Panc1 (cell line): Measurements from ENCODE around the gene AKT3. TPM values are rescaled to one million over a fixed set of nuclear protein-coding genes. Genes with fewer than 3 reads are reported as not detected.

ENCODE experiments used
- ATAC-seq: fragments of 200-7000 bp; cut with Tn5 transposase; 2 replicates; pipeline ENCODE4 v1.9.1; 2020; ENCODE audit warnings: mild to moderate bottlenecking, moderate library complexity
- BruUV-seq: library from RNA; stranded (reverse); fragments of 400-500 nt; replicated peaks from 2 replicates; lab custom pipeline; 2021; lab: Mats Ljungman, UMichigan
- CTCF ChIA-PET: fragments of 300-600 bp; sonication (Branson Sonifier 250); formaldehyde crosslinking; loops from one replicate; lab custom pipeline; 2022; ENCODE audit warnings: antibody characterized with exemption; lab: Charles Lee
- POLR2A ChIA-PET: fragments of 300-600 bp; sonication (Branson Sonifier 250); formaldehyde crosslinking; loops from one replicate; lab custom pipeline; 2022; ENCODE audit warnings: antibody characterized with exemption; lab: Charles Lee
- DNase-seq: peaks from one replicate; pipeline ENCODE4 v3.0.0-alpha.2; 2010; ENCODE audit warnings: low read depth, low spot score
- H3K27ac ChIP-seq: 2 replicates; pipeline ENCODE4 v1.5.1; 2011; ENCODE audit warnings: mild to moderate bottlenecking, low read length, inconsistent platforms
- H3K27me3 ChIP-seq: fragments of 200-500 bp; sonication (Bioruptor generic); 2 replicates; pipeline ENCODE4 v1.6.0; 2014; ENCODE audit warnings: low read length, inconsistent platforms; ENCODE audit not compliant: control insufficient read depth, insufficient read depth
- H3K36me3 ChIP-seq: fragments of 200-500 bp; sonication (Bioruptor generic); 2 replicates; pipeline ENCODE4 v1.5.1; 2014; ENCODE audit warnings: inconsistent platforms, mild to moderate bottlenecking, low read length, moderate library complexity; ENCODE audit not compliant: control insufficient read depth, insufficient read depth
- H3K4me1 ChIP-seq: 2 replicates; pipeline ENCODE4 v1.5.1; 2011; ENCODE audit warnings: inconsistent platforms, mild to moderate bottlenecking, low read length, moderate library complexity; ENCODE audit not compliant: control insufficient read depth, insufficient read depth
- H3K4me3 ChIP-seq, 2 experiments: 2 replicates each; pipeline ENCODE4 v1.5.1; 2011 to 2012; ENCODE audit warnings: low read depth in 2 of 2, low read length in 2 of 2, mild to moderate bottlenecking in 2 of 2, inconsistent platforms in 1 of 2, moderate library complexity in 1 of 2
- H3K9me3 ChIP-seq: fragments of 200-500 bp; sonication (Bioruptor generic); 2 replicates; pipeline ENCODE4 v1.5.1; 2014; ENCODE audit warnings: low read depth, mild to moderate bottlenecking, inconsistent platforms, low read length, moderate library complexity; ENCODE audit not compliant: control insufficient read depth, insufficient read depth
- POLR2AphosphoS5 ChIP-seq: IDR thresholded peaks from 2 replicates; pipeline ENCODE4 v1.6.1; 2012; ENCODE audit warnings: mild to moderate bottlenecking, low read depth, low read length, moderate library complexity
- SIN3A ChIP-seq: IDR thresholded peaks from 2 replicates; pipeline ENCODE4 v1.6.1; 2012; ENCODE audit warnings: low read depth, mild to moderate bottlenecking, low read length, moderate library complexity, borderline replicate concordance; ENCODE audit not compliant: insufficient read depth
- TCF7L2 ChIP-seq: IDR thresholded peaks from 2 replicates; pipeline ENCODE4 v1.6.1; 2011; ENCODE audit warnings: mild to moderate bottlenecking, low read depth, low read length, inconsistent platforms
- in situ Hi-C: cut with HindIII; loops from 2 replicates; pipeline ENCODE4 v1.10.0; 2016; ENCODE audit warnings: low sequenced_read_pairs, low pct_unique_long_range_greater_than_20kb
- intact Hi-C: fragments of 100-400 bp; cut with micrococcal nuclease; formaldehyde crosslinking; loops from one replicate; pipeline ENCODE4 v1.10.0; 2022; ENCODE audit not compliant: unreplicated experiment
- total RNA-seq: library from RNA; stranded (reverse); gene quantifications from one replicate; pipeline ENCODE4 v1.2.1, GENCODE V29; 2021; ENCODE audit not compliant: unreplicated experiment
- TF ChIP-seq, protein P1 (sequence below), 2 experiments: IDR thresholded peaks; 2 replicates each; pipeline ENCODE4 v1.6.1; 2011 to 2012; ENCODE audit warnings: low read depth in 2 of 2, control low read depth in 1 of 2, low read length in 1 of 2, mild to moderate bottlenecking in 1 of 2, moderate library complexity in 1 of 2; ENCODE audit not compliant: insufficient read depth in 1 of 2
- TF ChIP-seq, protein P2 (sequence below): fragments of 450-650 bp; IDR thresholded peaks from 2 replicates; pipeline ENCODE4 v1.5.1; 2017; ENCODE audit warnings: mild to moderate bottlenecking

Gene AKT3
- total RNA-seq, 1 experiment from 2014 or later: 11.0 TPM

DNA sequence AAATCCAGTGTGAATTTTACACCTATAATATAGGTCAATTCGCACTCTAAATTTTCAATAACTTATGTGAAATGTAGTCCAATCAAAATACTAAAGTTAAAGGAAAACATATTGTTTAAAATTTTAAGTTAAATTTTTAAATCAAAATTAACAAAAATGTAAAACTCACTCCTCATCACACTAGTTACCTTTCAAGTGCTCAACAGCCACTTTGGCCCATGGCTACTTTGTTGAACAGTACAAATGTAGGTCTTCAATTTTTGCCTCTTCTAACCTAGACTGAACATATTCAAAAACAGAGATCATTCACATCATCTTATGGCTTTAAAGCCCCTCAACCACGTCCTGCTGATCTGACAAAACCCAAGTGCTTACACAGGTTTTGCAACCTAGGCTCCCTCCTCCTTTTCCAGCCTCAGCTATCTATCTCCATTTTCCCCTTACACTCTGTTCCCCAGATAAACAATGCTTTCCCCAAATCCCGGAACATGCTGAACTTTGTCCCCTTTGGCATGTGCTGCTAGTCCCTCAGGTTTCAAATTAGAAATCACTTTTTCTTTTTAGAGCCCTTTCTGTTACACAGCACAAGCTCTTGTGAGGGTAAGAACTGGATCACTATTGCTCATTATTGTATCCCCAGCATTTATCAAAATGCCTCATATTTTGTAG, 110.6 kb downstream of the AKT3 start:
- POLR2A ChIA-PET: no interaction called here
- ATAC-seq: no peak
- Histone ChIP-seq H3K4me1 (no peaks in the 10 kb centered on the region), H3K36me3 (no peaks in the 10 kb centered on the region), H3K9me3 (no peaks in the 10 kb centered on the region), H3K27ac (no peak overlapping the region), H3K27me3 (no peaks in the 10 kb centered on the region; the same call in 1 of the 2 replicates), H3K4me3 (no peak overlapping the region)
- DNase-seq: no peak
- in situ Hi-C loops (no loop called here), intact Hi-C loops (no loop called here)
- no TSS peak for BruUV-seq
- TF ChIP-seq, protein P1, sequence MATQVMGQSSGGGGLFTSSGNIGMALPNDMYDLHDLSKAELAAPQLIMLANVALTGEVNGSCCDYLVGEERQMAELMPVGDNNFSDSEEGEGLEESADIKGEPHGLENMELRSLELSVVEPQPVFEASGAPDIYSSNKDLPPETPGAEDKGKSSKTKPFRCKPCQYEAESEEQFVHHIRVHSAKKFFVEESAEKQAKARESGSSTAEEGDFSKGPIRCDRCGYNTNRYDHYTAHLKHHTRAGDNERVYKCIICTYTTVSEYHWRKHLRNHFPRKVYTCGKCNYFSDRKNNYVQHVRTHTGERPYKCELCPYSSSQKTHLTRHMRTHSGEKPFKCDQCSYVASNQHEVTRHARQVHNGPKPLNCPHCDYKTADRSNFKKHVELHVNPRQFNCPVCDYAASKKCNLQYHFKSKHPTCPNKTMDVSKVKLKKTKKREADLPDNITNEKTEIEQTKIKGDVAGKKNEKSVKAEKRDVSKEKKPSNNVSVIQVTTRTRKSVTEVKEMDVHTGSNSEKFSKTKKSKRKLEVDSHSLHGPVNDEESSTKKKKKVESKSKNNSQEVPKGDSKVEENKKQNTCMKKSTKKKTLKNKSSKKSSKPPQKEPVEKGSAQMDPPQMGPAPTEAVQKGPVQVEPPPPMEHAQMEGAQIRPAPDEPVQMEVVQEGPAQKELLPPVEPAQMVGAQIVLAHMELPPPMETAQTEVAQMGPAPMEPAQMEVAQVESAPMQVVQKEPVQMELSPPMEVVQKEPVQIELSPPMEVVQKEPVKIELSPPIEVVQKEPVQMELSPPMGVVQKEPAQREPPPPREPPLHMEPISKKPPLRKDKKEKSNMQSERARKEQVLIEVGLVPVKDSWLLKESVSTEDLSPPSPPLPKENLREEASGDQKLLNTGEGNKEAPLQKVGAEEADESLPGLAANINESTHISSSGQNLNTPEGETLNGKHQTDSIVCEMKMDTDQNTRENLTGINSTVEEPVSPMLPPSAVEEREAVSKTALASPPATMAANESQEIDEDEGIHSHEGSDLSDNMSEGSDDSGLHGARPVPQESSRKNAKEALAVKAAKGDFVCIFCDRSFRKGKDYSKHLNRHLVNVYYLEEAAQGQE (IDR thresholded peaks at IDR 0.05; ENCODE audit: insufficient read depth in 1 of 2, low read depth in 2 of 2, low read length in 1 of 2): no peak
- no peak for TF ChIP-seq TCF7L2
- no peak for TF ChIP-seq POLR2AphosphoS5
- TF ChIP-seq SIN3A: no peak
- TF ChIP-seq, protein P2, sequence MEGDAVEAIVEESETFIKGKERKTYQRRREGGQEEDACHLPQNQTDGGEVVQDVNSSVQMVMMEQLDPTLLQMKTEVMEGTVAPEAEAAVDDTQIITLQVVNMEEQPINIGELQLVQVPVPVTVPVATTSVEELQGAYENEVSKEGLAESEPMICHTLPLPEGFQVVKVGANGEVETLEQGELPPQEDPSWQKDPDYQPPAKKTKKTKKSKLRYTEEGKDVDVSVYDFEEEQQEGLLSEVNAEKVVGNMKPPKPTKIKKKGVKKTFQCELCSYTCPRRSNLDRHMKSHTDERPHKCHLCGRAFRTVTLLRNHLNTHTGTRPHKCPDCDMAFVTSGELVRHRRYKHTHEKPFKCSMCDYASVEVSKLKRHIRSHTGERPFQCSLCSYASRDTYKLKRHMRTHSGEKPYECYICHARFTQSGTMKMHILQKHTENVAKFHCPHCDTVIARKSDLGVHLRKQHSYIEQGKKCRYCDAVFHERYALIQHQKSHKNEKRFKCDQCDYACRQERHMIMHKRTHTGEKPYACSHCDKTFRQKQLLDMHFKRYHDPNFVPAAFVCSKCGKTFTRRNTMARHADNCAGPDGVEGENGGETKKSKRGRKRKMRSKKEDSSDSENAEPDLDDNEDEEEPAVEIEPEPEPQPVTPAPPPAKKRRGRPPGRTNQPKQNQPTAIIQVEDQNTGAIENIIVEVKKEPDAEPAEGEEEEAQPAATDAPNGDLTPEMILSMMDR: no peak
- CTCF ChIA-PET: no interaction called here

DNA sequence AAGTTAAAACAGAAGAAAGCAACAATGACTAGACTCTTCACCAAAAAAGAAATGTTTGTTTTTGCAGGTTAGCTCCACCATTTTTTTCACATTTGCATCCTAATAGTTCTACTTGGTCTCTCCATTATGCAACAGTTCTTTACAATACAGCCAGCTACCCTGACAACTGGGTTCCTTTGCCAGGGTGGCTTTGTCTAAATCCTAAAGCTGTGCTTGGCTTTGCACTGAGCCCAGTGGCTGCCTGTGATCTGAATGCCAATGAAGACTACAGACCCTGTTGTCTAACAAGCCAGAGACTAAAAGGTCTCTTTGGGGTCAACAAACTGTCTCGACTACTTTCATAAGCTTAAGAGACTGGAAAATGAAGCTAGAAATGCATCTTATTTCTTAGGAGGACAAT, 112.0 kb downstream of the AKT3 start:
- in situ Hi-C loops (no loop called here), intact Hi-C loops (no loop called here)
- H3K36me3 ChIP-seq: no peaks in the 10 kb centered on the region
- TF ChIP-seq, protein P2: no peak
- no peak for TF ChIP-seq TCF7L2
- TF ChIP-seq, protein P1 (IDR thresholded peaks at IDR 0.05; ENCODE audit: insufficient read depth in 1 of 2, low read depth in 2 of 2, low read length in 1 of 2): no peak
- TF ChIP-seq POLR2AphosphoS5: no peak
- TF ChIP-seq SIN3A: no peak
- no TSS peak for BruUV-seq
- ATAC-seq (no peak), DNase-seq (no peak)
- CTCF ChIA-PET: no interaction called here
- no peaks in the 10 kb centered on the region for H3K4me1 ChIP-seq
- H3K4me3 ChIP-seq: no peak overlapping the region
- no peak overlapping the region for H3K27ac ChIP-seq
- H3K9me3 ChIP-seq: no peaks in the 10 kb centered on the region
- POLR2A ChIA-PET: no interaction called here
- H3K27me3 ChIP-seq: no peaks in the 10 kb centered on the region; the same call in 1 of the 2 replicates
